Endothelial cell of umbilical vein (primary cell): ENCODE results near the gene EDN2. TPM values are rescaled to one million over a fixed set of nuclear protein-coding genes. Genes with fewer than 3 reads are reported as not detected.

Experiments
- BruUV-seq: library from RNA; stranded (reverse); fragments of 400-500 nt; replicated peaks from 2 replicates; lab custom pipeline; 2021; lab: Mats Ljungman, UMichigan
- CTCF ChIA-PET: fragments of 300-600, 350-600 bp; sonication (Branson Sonifier 250); formaldehyde crosslinking; loops from one replicate; lab custom pipeline; 2021; ENCODE audit warnings: antibody characterized with exemption, inconsistent platforms; lab: Charles Lee
- POLR2A ChIA-PET: fragments of 300-600, 350-600 bp; sonication (Branson Sonifier 250); formaldehyde crosslinking; loops from one replicate; lab custom pipeline; 2021; ENCODE audit warnings: antibody characterized with exemption, inconsistent platforms; lab: Charles Lee
- DNase-seq: peaks from one replicate; pipeline ENCODE4 v3.0.0-alpha.2; 2011; ENCODE audit warnings: low read depth, low spot score
- FAIRE-seq: peaks from 2 replicates; lab custom pipeline; 2011; peaks lifted over from hg19 to GRCh38; lab: Jason Lieb, UNC
- H2AFZ ChIP-seq: 2 replicates; pipeline ENCODE4 v1.6.0; 2012; ENCODE audit warnings: low read depth, low read length, control low read depth, inconsistent platforms
- H3K27ac ChIP-seq: 2 replicates; pipeline ENCODE4 v1.5.1; 2011; ENCODE audit warnings: low read depth, mild to moderate bottlenecking, control low read depth, low read length, moderate library complexity; ENCODE audit not compliant: insufficient read depth
- H3K27me3 ChIP-seq, 2 experiments: 2 replicates each; pipeline versions ENCODE4 v1.6.0 to v1.6.1; 2011; ENCODE audit warnings: low read length in 2 of 2, mixed read lengths in 1 of 2; ENCODE audit not compliant: control insufficient read depth in 2 of 2, insufficient read depth in 2 of 2
- H3K36me3 ChIP-seq, 2 experiments: 2 replicates in 1 of 2; 3 replicates in 1 of 2; pipeline ENCODE4 v1.5.1; 2011; ENCODE audit warnings: low read length in 2 of 2, mild to moderate bottlenecking in 1 of 2, moderate library complexity in 1 of 2; ENCODE audit not compliant: control insufficient read depth in 2 of 2, insufficient read depth in 2 of 2; ENCODE audit errors: extremely low read depth in 1 of 2
- H3K4me1 ChIP-seq: 3 replicates; pipeline ENCODE4 v1.5.1; 2011; ENCODE audit warnings: mild to moderate bottlenecking, low read length; ENCODE audit not compliant: control insufficient read depth, insufficient read depth; ENCODE audit errors: extremely low read depth
- H3K4me2 ChIP-seq: 2 replicates; pipeline ENCODE4 v1.6.1; 2011; ENCODE audit warnings: low read length, control low read depth, mixed read lengths; ENCODE audit not compliant: insufficient read depth
- H3K4me3 ChIP-seq, 3 experiments: fragments of 200-600 bp in 1 of 3; sonication (generic), shearing (Covaris generic) in 1 of 3; replicated peaks in 1 of 3; 2 replicates each; pipeline ENCODE4 v1.5.1; 2011 to 2016; ENCODE audit warnings: control low read depth in 3 of 3, low read length in 3 of 3, mild to moderate bottlenecking in 2 of 3, inconsistent platforms in 1 of 3, low read depth in 1 of 3, moderate library complexity in 1 of 3; ENCODE audit not compliant: insufficient read depth in 1 of 3
- H3K79me2 ChIP-seq: 2 replicates; pipeline ENCODE4 v1.6.0; 2012; ENCODE audit warnings: low read length, inconsistent platforms; ENCODE audit not compliant: control insufficient read depth, insufficient read depth
- H3K9ac ChIP-seq: replicated peaks from 2 replicates; pipeline ENCODE3; 2011; ENCODE audit warnings: low read length, control low read depth; ENCODE audit not compliant: insufficient read depth; ENCODE audit errors: extremely low read depth
- H3K9me1 ChIP-seq: replicated peaks from 3 replicates; pipeline ENCODE4 v1.6.0; 2011; ENCODE audit warnings: mild to moderate bottlenecking, low read length; ENCODE audit not compliant: control insufficient read depth, insufficient read depth; ENCODE audit errors: extremely low read depth
- H3K9me3 ChIP-seq: replicated peaks from 2 replicates; pipeline ENCODE4 v1.5.1; 2012; ENCODE audit warnings: low read length, inconsistent platforms; ENCODE audit not compliant: control insufficient read depth, insufficient read depth
- H4K20me1 ChIP-seq: replicated peaks from 2 replicates; pipeline ENCODE3; 2011; ENCODE audit warnings: mild to moderate bottlenecking, low read length; ENCODE audit not compliant: control insufficient read depth, insufficient read depth; ENCODE audit errors: extremely low read depth
- EZH2 ChIP-seq: IDR thresholded peaks from 2 replicates; pipeline ENCODE4 v1.6.1; 2012; ENCODE audit warnings: borderline replicate concordance, low read depth, mild to moderate bottlenecking, moderate library complexity, low read length, inconsistent platforms; ENCODE audit not compliant: severe bottlenecking
- FOS ChIP-seq: IDR thresholded peaks from 2 replicates; pipeline ENCODE4 v1.6.1; 2011; ENCODE audit warnings: mild to moderate bottlenecking, low read length, moderate library complexity, borderline replicate concordance; ENCODE audit not compliant: insufficient read depth
- GATA2 ChIP-seq: IDR thresholded peaks from 2 replicates; pipeline ENCODE4 v1.7.0; 2011; ENCODE audit warnings: low read depth, mild to moderate bottlenecking, moderate library complexity, mixed read lengths, low read length; ENCODE audit not compliant: insufficient read length, insufficient read depth
- JUN ChIP-seq: IDR thresholded peaks from 2 replicates; pipeline ENCODE4 v1.6.1; 2011; ENCODE audit warnings: borderline replicate concordance, low read depth; ENCODE audit not compliant: insufficient read length, insufficient read depth
- MAX ChIP-seq: IDR thresholded peaks from 2 replicates; pipeline ENCODE4 v1.6.1; 2011; ENCODE audit not compliant: insufficient read depth, insufficient read length
- MYC ChIP-seq: IDR thresholded peaks from one replicate; pipeline ENCODE4 v1.6.1; 2011; ENCODE audit warnings: mild to moderate bottlenecking, low read depth, low read length
- POLR2A ChIP-seq: IDR thresholded peaks from 2 replicates; pipeline ENCODE4 v1.6.1; 2012; ENCODE audit warnings: low read depth, mild to moderate bottlenecking, control low read depth, low read length
- POLR2AphosphoS5 ChIP-seq: IDR thresholded peaks from 2 replicates; pipeline ENCODE4 v1.6.1; 2012; ENCODE audit warnings: low read depth, mild to moderate bottlenecking, control low read depth, low read length, moderate library complexity; ENCODE audit not compliant: insufficient read depth
- dilution Hi-C: fragments of 300-500 bp; cut with MboI; formaldehyde crosslinking; loops from one replicate; pipeline ENCODE4 v1.15.0; 2019; ENCODE audit warnings: low sequenced_read_pairs; ENCODE audit not compliant: extremely low pct_ligation_motif_present
- intact Hi-C: fragments of 100-400 bp; cut with micrococcal nuclease; formaldehyde crosslinking; loops from one replicate; pipeline ENCODE4 v1.10.0; 2022
- polyA plus RNA-seq, 4 experiments: library from polyadenylated mRNA; depleted of rRNA in 3 of 4; stranded (reverse) in 3 of 4; unstranded in 1 of 4; fragments of >200 nt; gene quantifications; 2 replicates each; pipeline versions ENCODE4 v1.2.1 to v1.2.3, GENCODE V29; 2011 to 2012; ENCODE audit warnings: missing spikeins in 1 of 4
- total RNA-seq: library from RNA; stranded (reverse); gene quantifications from 2 replicates; pipeline ENCODE4 v1.2.3, GENCODE V29; 2021
- TF ChIP-seq, protein P1 (sequence below), 2 donors: IDR thresholded peaks; 1 replicate in 1 of 2; 2 replicates in 1 of 2; pipeline ENCODE4 v1.5.1; 2011; ENCODE audit warnings: low read length in 2 of 2, mild to moderate bottlenecking in 2 of 2, moderate library complexity in 2 of 2, control low read depth in 1 of 2, inconsistent platforms in 1 of 2, low read depth in 1 of 2; ENCODE audit not compliant: insufficient read depth in 1 of 2; ENCODE audit errors: extremely low read depth in 1 of 2

Gene EDN2
- total and polyA plus RNA-seq, 2 donors (not counting 3 experiments of a cell fraction or from before 2014, with no cell fraction given): not detected

GRCh38 chr1:41498391-41498790, 13.9 kb upstream of the EDN2 start:
- H3K9me3 ChIP-seq: no peaks in the 10 kb centered on the region
- H3K27me3 ChIP-seq: no peaks in the 10 kb centered on the region
- H3K36me3 ChIP-seq: no peaks in the 10 kb centered on the region
- H3K4me2 ChIP-seq: no peak overlapping the region
- H3K9me1 ChIP-seq: no peaks in the 10 kb centered on the region
- FAIRE-seq: no peak
- TF ChIP-seq GATA2: no peak
- TF ChIP-seq, protein P1, sequence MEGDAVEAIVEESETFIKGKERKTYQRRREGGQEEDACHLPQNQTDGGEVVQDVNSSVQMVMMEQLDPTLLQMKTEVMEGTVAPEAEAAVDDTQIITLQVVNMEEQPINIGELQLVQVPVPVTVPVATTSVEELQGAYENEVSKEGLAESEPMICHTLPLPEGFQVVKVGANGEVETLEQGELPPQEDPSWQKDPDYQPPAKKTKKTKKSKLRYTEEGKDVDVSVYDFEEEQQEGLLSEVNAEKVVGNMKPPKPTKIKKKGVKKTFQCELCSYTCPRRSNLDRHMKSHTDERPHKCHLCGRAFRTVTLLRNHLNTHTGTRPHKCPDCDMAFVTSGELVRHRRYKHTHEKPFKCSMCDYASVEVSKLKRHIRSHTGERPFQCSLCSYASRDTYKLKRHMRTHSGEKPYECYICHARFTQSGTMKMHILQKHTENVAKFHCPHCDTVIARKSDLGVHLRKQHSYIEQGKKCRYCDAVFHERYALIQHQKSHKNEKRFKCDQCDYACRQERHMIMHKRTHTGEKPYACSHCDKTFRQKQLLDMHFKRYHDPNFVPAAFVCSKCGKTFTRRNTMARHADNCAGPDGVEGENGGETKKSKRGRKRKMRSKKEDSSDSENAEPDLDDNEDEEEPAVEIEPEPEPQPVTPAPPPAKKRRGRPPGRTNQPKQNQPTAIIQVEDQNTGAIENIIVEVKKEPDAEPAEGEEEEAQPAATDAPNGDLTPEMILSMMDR (IDR thresholded peaks at IDR 0.05; ENCODE audit: extremely low read depth in 1 of 2, insufficient read depth in 1 of 2, low read depth in 1 of 2, low read length in 2 of 2): no peak
- TF ChIP-seq MAX: no peak
- TF ChIP-seq POLR2AphosphoS5: no peak
- dilution Hi-C loops (no loop called here), intact Hi-C loops (no loop called here)
- no peaks in the 10 kb centered on the region for H4K20me1 ChIP-seq
- no peak overlapping the region for H2AFZ ChIP-seq
- no peak overlapping the region for H3K9ac ChIP-seq
- no peak overlapping the region for H3K4me3 ChIP-seq
- no peak overlapping the region for H3K27ac ChIP-seq
- no peaks in the 10 kb centered on the region for H3K79me2 ChIP-seq
- BruUV-seq: no TSS peak
- ChIA-PET POLR2A (no interaction called here), CTCF (interaction anchor here (1.4 to 3.2 kb wide), 4 partner anchors 15 to 65 kb away, joined by 4 to 13 read pairs (median 5); no protein-coding TSS in a partner anchor)
- H3K4me1 ChIP-seq: peaks cover 17% of the 10 kb centered on the region
- DNase-seq: no peak

DNA sequence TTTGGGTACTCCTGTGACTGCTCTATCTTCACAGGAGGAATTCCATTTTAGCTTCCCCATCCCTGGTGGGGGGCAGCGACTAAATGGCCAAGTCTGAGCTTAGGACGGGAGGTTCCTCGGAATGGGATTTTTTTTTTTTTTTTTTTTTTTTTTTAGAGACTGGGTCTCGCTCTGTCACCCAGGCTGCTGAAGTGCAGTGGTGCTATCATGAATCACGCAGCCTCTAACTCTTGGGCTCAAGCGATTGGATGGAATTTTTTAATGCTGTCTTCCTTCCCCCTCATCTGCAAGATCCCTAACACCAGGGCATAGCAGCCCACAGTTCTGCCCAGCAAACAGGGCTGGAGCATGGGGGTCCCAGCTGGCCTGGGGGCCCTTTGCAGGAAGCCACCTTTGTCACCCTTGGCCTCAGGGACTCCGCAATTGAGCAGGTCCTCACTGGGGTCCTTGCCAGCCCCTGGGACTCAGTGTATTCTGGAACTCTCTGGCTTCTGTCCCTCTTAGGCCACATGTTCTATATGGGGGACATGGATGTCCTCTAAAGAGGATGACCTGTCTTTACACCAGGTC, 13.1 kb upstream of the EDN2 start:
- Histone ChIP-seq H3K79me2 (no peaks in the 10 kb centered on the region), H2AFZ (no peak overlapping the region), H3K36me3 (no peaks in the 10 kb centered on the region), H3K9ac (no peak overlapping the region), H3K27me3 (no peaks in the 10 kb centered on the region), H4K20me1 (no peaks in the 10 kb centered on the region), H3K4me1 (peaks cover 22% of the 10 kb centered on the region), H3K9me3 (no peaks in the 10 kb centered on the region), H3K4me3 (no peak overlapping the region), H3K27ac (no peak overlapping the region), H3K9me1 (no peaks in the 10 kb centered on the region), H3K4me2 (no peak overlapping the region)
- BruUV-seq: no TSS peak
- dilution Hi-C loops (no loop called here), intact Hi-C loops (no loop called here)
- TF ChIP-seq FOS (no peak), POLR2AphosphoS5 (no peak), JUN (no peak), POLR2A (no peak), MYC (no peak), MAX (no peak), GATA2 (no peak), EZH2 (no peak)
- TF ChIP-seq, protein P1 (IDR thresholded peaks at IDR 0.05; ENCODE audit: extremely low read depth in 1 of 2, insufficient read depth in 1 of 2, low read depth in 1 of 2, low read length in 2 of 2): no peak
- ChIA-PET POLR2A (interaction anchor here (0.6 kb wide), 1 partner anchor 17 kb away, joined by 3 read pairs; no protein-coding TSS in a partner anchor), CTCF (interaction anchor here (3.2 kb wide), 1 partner anchor 18 kb away, joined by 13 read pairs; no protein-coding TSS in a partner anchor)
- DNase-seq (no peak), FAIRE-seq (no peak)
